Effector CD4-positive, alpha-beta T cell (primary cell): ENCODE data around the gene HNRNPF.

ENCODE experiments used
- DNase-seq: peaks from one replicate; pipeline ENCODE4 v3.0.0-alpha.2; 2020

Gene HNRNPF

DNA sequence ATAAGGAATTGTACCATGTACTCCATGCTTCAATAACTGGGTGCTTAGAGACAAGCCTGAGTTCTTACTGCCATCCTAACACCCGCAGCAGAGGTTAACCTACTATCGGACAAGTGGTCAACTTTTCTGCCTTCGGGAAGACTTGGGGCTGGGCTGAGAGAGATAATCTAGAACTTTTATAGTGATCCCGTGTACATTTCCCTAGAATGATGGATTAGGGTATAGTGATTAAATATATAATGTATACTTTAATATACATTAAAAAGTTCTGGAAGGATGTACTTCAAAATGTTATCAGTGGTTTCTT lies 12.2 kb upstream of the HNRNPF start:
- no peak for DNase-seq

DNA sequence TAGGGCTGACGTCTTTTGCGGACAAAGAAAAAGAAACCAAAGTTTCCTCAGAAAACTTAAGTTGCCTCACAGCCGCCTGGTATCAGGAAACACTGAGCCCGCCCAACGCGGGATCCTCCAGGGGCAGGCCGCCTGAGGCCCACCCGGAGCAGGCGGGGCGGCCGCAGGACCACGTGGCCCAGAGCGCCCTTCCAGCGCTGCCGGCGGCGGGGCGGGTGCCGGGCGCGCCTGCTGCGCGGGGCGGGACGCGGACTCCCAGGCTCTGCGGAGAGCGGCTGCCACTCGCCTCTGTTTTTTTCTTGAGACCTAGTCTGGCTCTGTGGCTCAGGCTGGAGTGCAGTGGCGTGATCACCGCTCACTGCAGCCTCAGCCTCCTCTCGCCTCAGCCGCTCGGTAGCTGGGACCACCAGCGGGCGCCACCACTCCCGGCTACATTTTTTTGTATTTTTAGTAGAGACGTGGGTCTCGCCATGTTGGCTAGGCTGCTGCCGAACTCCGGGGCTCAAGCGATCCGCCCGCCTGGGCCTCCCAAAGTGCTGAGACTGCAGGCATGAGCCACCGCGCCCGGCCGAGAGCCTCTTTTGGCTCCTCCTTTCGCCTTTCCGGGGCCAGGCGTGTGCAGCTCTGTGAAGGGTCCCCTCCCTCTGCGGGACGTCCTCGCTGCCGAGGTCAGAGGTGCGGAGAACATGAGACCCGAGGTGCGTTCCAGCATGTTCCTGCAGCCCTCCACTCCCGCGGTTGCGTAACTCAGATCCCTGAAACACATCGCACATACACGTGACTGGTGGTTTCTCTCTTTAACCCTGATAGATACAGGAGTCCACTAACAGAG lies 11.6 kb upstream of the HNRNPF start:
- peak; percentile 73 for DNase-seq

DNA sequence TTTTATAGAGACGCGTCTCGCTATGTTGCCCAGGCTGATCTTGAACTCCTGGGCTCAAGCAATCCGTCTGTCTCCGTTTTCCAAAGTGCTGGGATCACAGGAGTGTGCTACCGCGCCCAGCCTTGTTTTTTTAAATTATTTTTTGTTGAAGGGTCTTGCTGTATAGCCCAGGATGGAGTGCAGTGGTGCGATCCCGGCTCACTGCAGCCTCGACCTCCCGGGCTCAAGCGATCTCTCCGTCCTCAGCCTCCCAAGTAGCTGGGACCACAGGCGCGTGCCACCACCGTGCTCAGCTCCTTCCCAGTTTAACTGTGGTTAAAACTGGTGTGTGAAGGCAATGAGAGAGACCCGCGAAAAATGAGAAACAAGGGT lies 11.0 kb upstream of the HNRNPF start:
- DNase-seq: no peak

DNA sequence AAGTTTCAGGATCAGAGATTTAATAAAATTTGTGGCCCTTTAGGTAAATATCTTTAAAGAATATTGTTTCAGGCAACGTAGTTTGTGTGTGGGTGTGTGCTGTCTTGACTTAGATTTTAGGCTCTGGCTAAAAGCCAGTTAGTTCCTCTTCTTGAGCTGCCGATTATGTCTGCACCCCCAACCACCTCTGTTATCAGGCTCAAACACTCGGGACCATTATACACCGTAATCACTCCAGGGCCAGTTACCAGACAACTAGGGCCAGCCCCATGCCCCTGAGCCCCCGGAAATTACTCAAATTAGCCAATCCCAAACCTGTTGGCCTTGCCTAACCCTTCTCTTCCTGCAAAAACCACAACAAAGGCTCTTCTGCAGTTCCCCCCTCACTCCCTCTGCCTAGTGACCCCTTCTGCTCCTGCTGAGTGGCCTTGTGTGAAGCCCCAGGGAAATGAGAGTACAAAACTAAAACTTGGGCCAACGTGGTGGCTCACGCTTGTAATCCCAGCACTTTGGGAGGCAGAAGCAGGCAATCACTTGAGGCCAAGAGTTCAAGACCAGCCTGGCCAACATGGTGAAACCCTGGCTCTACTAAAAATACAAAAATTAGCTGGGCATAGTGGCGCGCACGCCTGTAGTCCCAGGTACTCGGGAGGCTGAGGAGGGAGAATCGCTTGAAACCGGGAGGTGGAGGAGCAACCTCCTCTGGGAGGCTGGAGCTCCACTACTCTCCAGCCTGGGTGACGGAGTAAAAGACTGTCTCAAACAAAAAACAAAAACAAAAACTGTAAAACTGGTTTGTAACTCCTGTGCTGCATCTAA lies 9.2 kb upstream of the HNRNPF start:
- no peak for DNase-seq

DNA sequence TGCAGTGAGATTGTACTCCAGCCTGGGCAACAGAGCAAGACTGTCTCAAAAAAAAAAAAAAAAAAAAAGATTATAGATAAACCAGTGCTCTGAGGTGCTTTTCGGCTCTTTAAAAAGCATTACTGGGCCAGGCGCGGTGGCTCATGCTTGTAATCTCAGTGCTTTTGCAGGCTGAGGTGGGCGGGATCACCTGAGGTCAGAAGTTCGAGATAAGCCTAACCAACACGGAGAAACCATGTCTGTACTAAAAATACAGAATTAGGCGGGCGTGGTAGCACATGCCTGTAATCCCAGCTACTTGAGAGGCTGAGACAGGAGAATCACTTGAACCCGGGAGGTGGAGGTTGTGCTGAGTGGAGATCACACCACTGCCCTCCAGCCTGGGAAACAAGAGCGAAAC lies 6.6 kb upstream of the HNRNPF start:
- no peak for DNase-seq

DNA sequence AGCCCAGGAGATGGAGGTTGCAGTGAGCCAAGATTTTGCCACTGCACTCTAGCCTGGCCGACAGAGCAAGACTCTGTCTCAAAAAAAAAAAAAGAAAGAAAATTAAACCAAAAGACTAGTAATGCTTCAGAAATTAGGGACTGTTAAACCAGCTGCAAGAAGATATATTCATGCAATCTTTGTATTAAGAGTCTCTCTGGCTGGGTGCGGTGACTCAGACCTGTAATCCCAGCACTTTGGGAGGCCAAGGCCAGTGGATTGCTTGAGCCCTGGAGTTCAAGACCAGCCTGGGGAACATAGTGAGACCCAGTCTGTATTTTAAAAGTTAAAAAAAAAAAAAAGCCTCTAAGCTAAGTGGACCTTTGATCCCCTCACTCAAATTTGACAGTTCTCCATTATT lies 2.5 kb upstream of the HNRNPF start:
- DNase-seq: no peak

DNA sequence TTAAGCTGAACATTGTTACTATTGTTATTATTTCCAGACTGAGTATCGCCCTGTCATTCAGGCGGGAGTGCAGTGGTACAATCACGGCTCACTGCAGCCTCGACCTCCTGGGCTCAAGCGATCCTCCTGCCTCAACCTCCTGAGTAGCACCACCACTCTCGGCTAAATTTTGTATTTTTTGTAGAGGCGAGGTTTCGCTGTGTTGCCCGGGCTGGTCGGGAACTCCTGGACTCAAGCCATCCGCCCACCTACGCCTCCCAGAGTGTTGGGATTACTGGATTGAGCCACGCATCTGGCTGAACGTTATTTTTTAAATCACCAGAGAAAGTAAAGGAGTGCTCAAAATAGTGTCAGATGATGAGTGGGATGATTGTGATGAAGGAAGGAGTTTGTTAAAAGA lies 1.4 kb upstream of the HNRNPF start:
- DNase-seq: no peak

DNA sequence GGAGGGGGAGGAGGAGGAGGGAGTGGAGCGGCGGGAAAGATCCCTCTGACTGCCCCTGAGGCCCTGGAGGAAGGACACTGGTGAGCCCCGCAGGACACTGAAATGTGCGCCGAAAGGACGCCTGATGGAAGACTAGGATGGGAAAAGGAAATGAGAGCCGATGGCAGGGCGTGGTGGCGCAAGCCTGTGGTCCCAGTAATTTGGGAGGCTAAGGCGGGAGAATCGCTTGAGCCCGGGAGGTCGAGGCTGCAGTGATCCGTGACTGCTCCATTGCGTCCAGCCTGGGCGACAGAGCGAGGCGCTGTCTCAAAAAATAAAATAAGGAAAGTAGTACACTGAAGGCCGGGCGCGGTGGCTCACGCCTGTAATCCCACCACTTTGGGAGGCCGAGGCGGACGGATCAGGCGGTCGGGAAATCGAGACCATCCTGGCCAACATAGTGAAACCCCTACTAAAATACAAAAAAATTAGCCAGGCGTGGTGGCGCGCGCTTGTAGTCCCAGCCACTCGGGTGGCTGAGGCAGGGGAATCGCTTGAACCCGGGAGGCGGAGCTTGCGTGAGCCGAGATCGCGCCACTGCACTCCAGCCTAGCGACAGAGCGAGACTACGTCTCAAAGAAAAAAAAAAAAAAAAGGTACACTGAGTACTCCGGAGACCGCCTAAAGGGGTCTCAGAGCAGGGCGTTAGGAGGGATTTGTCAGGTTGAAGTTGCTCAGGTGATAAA lies 561 bp upstream of the HNRNPF start:
- DNase-seq: peak; percentile 55

DNA sequence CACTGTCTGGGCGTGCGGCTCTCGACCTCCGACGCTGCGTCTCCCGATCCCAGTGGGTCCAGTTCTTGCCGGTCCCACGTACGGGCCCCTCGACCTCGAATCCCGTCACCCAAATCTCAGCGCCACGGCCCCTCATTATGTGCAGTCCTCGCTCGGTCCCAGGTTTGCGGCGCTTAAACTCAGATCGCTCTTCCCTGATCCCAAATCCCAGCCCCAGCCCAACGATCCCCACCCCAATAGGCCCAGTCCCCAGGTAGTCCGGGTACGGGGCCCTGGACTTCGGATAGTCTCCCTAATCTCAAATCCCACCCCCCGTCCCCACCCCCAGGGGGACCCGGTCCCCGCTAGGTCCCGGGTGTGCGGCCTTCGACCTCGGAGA lies 666 bp downstream of the HNRNPF start:
- peak; percentile 20 for DNase-seq

DNA sequence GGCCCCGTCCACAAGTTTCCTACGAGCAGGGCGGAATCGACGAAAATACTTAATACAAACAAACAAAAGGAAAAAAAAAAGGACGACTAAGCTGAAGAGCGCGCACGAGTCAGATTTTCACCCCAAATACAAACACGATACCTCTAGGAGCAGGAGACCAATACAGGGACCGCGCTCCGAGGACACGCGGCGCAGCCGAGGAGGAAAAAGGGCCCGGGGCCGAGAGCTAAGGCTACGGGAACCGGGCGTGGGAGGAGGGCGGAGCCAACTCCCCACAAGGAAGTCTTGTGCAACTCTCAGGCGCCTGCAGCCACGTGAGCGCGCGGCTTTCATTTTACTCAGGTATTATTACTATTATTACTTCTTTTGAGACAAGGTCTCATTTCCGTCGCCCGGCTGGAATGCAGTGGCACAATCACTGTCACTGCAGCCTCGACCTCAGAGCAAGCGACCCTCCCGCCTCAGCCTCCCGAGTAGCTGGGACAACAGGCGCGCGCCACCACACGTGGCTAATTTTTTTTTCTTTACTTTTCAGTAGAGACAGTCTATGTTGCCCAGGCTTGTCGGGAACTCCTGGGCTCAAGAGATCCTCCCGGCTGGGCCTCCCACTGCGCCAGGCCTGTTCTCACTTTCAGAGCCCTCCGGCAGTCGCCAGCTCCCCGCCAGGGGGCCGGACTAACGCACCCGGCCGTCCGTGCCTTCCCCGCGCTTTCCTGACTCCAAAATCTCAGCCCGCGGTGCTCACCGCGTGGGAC lies 1.2 kb downstream of the HNRNPF start:
- DNase-seq: peak; percentile 79

DNA sequence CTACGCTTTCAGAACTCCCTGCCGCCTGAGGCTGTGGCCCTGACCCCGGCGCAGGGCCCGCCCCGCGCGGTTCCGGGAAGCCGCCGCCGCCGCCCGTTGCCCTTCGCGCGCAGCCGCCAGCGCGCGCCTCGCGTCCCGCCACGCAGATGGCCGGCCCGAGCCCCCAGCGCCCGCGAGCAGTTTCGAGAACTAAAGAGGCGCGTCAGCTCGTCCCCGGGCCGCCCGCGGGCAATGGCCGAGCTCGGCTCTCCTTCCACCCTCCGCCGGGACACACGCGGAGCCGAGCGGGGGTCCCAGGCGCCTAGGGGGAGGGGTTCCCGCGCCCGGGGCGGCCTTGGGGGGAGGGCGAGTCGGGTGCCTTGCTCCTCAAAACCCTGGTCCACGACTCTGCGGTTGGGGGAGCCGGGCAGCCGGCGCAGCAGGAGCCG lies 1.8 kb downstream of the HNRNPF start:
- peak; percentile 42 for DNase-seq

DNA sequence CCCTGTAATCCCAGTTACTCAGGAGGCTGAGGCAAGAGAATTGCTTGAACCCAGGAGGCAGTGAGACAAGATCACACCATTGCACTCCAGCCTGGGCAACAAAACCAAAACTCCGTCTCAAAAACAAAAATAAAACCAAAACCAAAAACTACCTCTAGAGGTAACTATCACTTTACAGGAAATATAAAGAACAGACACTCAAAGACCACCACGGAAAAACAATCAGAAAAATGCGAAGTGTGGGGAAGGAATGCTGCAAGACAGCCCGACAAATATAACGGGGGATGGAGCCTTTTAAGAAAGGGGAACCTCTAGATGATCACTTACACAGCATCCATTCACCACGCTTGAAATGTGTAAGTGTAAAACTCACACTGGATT lies 4.3 kb downstream of the HNRNPF start:
- no peak for DNase-seq

DNA sequence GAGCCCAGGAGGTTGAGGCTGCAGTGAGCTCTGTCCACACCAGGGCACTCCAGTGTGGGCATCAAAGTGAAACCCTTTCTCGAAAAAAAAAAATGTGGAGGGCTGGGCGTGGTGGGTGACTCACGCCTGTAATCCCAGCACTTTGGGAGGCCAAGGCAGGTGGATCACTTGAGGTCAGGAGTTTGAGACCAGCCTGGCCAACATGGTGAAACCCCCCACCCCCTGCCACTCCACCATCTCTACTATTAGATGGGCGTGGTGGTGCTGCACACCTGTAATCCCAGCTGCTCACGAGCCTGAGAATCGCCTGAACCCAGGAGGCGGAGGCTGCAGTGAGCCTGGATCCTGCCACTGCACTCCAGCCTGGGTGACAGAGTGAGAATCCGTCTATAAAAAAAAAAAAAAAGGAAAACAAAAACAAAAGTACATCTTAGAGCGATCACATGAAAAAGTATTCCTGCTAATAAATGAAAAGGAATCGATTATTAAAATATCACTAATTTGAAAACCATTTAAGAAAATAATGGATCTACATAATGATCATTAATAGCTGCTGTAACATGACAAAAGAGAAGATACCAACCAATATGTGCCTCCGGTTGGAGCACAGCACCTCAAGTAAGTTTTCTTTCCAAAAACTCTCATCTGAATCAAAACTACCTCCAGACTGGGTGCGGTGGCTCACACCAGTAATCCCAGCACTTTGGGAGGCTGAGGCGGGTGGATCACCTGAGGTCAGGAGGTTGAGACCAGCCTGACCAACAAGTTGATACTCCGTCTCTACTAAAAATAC lies 4.9 kb downstream of the HNRNPF start:
- no peak for DNase-seq

DNA sequence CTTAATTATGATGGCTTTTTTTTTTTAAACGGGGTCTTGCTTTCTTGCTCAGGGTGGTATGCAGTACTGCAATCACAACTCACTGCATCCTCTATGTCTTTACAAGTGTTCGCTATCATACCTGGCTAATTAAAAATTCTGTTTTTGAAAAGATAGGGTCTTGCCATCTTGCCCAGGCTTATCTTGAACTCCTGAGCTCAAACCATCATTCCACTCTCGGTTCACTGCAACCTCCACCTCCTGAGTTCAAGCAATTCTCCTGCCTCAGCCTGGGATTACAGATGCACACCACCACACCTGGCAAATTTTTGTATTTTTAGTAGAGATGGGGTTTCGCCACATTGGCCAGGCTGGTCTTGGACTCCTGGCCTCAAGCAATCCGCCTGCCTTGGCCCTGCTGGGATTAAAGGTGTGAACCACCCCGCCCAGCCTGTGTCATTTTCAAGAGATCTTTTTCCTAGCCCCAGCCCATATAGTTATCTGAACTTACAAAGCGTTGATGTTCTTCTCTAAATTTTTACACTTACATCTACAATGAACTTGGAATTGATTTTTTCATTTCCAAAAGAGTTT lies 6.0 kb downstream of the HNRNPF start:
- DNase-seq: no peak

DNA sequence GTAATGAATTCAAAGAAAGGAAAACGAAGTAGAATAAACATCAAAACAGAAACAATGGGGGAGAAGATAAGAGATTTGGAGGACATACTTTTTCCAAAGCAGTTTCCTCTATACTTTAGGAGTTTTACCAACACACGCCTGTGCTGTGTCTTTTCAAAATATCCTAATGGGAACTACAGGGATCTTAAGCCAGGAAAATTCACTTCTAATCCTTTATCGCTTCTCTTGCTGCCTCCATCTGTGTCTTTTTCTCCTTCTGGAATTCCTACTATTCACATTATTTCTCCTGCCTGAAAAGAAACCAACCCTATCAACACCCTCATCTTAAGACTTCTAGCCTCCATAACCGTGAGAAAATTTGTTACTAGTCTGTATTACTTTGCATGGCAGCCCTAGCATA lies 6.8 kb downstream of the HNRNPF start:
- DNase-seq: no peak

DNA sequence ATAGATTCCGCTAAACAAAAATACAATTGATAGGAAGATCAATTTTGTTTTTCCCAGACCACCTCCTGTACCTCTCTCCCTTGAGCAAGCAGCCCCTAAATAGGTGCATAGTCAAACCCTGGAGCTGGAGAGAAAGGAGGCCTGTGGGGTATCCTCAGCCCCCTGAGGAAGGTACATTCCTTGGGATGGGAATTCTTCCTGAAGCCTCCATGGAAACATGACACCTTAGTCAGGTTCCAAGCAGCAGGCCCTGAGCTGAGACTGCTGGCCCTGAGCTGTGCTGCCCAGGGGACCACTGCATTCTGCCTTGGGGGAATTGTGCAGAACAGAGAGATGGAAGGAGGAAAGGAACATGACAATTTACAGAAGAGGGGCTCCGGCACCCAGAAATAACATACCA lies 7.4 kb downstream of the HNRNPF start:
- no peak for DNase-seq

DNA sequence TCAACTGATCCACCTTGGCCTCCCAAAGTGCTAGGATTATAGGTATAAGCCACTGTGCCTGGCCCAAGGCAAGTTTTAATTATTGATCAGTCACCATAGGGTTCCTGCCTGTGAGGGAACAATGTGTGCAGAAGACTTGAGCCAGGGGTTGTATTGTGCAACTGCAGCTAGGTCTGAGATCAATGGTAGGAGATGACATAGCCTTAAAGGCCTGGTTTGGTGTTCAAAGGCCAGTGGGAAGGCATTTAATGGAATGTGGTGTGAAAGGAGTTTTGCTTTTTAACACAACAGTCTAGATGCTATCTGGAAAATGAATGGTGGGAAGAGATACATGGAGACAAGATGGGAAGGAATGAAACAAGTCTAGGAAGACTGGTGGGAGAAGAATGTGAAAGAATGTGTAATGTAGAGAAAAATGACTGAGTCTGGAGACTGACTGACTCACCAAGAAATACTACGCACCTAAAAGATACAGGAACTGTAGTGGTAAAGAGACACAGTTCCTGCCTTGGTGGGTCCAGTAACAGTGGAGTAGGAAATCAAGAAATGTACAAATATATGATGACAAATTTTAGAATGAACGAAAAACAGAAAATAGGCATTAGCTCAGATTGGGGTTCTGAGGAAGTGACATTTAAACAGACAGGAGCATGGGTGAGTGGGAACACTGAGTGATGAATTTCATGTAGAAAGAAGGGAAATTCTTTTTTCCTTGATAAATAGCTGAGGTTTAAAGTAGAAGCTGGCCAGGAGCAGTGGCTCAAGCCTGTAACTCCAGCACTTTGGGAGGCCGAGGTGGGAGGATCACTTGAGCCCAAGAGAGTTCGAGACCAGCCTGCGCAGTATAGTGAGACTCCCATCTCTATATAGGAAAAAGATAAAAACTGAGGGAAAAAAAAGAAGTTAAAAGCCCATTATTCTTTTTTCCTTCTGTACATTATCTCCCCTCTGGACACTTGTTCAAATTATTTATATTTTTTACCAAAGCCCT lies 9.4 kb downstream of the HNRNPF start:
- no peak for DNase-seq

DNA sequence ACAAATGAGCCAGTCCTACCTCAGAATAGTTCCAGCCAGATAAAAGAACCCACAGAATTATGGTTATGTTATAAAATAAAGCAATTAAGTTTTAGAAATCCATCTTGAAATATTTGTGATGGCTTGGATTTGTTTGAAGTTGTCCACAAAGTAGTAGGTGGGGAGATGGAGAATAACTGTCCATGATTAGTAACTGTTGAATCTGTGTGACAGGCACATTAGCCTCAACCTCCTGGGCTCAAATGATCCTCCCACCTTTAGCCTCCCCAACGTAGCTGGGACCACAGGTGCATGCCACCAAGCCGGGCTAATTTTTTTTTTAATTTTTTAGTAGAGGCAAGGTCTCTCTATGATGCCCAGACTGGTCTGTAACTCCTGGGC lies 10.1 kb downstream of the HNRNPF start:
- DNase-seq: no peak

DNA sequence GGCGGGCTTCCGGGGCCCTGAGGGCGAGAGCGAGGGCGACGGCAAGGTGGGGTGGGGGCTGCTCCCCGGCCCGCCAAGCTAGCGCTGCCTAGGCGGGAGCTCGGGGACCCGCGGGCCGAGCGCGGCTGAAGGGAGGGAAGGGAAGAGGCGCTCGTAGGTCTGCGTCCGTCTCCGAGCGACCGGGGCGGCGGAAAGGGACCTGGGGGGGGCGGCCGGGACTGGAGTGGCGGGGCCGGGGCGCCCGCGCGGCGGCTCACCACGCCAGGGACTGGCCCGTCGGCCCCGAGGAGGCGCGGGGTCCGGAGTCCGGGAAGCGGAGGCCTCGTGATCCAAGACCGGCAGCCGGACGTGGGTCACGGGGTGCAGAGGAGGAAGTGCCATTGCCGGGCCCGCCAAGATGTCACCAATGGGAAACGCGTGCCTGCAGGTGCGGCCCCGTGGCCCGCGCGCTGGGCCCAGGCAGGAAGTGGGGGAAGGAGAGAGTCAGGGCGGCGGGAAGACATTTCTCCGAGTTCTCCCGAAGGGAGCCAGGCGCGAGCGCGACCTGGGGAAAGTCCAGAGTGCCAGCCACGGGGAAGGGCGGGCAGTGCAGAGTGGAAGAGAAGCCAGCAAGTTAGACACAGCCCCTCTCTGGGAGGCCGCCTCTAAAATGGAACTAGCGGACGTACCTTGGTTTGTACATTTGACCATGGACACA lies 11.9 kb downstream of the HNRNPF start:
- peak; percentile 65 for DNase-seq
